CD4-positive, alpha-beta T cell treated with Interleukin-12 subunit alpha and Interleukin-12 subunit beta, for 1 hour (primary cell): ENCODE results near the gene SRSF10.
A peak's percentile ranks its signal among the peaks of the same experiment; 100 is the strongest.
"Not testable (repeated sequence)": the region's sequence is repeated elsewhere in the genome, so short reads cannot be mapped to it uniquely, and the experiment has no call there.

Experiments used
- DNase-seq: peaks from one replicate; pipeline ENCODE4 v3.0.0-alpha.2; 2020

The SRSF10 gene

DNA sequence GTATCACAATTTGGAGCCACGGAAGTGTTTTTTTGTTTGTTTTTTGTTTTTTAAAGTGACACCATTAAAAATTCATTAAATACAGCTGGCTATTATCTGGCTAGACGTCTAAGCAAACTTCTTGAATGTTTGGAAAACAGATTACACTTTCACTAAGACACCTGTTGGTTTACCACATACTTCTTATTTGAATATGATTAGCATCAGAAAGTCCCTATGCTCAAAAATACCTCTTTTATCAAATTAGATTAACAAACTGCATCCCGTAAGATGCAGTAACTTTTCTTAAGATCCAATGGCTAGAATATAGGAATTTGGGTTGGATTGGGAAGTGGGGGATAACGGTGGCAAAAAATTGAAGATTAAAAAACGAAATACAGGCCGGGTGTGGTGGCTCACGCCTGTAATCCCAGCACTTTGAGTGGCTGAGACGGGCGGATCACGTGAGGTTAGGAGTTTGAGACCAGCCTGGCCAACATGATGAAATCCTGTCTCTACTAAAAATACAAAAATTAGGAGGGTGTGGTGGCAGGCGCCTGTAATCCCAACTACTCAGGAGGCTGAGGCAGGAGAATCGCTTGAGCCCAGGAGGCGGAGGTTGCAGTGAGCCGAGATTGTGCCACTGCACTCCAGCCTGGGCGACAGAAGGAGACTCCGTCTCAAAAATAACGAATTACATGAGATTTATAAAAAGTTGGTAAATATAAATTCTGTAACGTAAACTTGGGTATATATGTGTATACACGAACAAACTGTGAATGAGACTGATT, 21.9 kb downstream of the SRSF10 start:
- not testable (repeated sequence) for DNase-seq

DNA sequence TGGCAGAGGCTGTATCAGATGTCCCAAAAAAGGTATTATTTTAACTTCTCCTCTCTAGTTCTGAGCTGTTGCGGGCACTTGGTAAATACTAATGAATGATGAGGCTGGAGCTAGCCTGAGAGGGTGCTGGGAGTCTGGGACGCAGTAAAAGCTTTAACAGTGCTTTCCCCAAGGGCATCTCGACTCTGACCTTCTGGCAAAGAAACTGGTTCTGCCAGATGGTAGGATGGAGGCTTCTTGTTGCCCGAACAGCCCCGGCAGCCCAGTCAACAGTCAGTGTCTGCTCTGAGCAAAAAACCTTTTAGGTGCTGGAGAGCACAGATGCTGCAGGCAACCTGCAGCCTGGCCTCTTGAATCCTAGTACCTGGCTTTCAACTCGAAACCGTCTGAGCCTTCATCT, 23.0 kb downstream of the SRSF10 start:
- DNase-seq = no peak

DNA sequence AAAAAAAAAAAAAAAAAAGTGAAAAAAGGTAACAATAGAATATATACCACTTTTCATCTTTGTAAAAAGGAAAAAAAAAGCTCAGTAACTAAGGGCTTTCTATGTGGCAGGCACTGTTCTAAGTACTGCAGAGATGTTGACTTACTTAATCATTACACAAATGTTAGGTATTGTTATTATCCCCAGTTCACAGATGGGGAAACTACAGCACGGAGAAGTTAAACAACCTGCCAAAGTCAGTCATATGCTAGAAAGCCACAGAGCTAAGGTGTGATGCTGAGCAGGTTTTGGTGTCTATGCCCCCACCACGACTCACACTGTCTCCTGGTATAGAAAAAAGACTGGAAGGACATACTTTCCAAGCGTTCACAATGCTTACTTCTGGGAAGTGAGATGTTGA, 27.1 kb downstream of the SRSF10 start:
- DNase-seq = no peak

- DNase-seq = no peak
These were observed 32.8 kb downstream of the SRSF10 start for GRCh38 chr1:23947366-23947765.

DNA sequence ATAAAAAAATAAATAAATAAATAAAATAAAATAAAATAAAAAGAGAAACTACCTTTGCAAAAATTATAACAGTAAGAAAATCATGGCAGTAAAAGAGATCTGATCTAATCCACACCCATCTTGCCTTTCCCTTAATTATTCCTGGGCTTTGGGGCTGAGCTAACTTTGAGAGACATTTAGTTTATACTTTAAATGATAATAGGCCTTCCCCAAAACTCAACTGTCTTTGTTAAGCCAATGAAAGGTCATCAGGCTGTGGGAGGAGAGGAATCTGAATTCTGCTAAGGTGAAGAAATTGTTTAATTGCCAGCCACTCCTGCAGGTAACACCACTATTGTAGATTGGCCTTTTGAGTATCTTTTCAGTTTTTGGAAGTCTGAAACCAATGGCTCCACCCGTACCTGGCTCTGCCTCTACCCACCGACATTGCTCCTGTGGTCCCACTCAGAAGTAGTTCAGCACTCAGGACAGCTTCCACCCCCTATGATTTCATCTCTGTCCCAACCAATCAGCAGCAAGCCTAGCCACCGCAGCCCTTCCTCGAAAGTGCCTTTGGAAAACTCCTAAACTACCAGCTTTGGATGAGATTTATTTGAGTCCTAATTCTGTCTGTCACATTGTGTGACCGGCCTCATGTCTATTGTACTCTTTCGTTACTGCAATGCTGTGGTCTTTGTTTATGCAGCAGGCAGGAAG, 43.5 kb downstream of the SRSF10 start:
- DNase-seq = no peak

GRCh38 chr1:23931491-23931880, 48.6 kb downstream of the SRSF10 start:
- no peak for DNase-seq

- DNase-seq = no peak
These were observed 49.2 kb downstream of the SRSF10 start for GRCh38 chr1:23930861-23931490.

DNA sequence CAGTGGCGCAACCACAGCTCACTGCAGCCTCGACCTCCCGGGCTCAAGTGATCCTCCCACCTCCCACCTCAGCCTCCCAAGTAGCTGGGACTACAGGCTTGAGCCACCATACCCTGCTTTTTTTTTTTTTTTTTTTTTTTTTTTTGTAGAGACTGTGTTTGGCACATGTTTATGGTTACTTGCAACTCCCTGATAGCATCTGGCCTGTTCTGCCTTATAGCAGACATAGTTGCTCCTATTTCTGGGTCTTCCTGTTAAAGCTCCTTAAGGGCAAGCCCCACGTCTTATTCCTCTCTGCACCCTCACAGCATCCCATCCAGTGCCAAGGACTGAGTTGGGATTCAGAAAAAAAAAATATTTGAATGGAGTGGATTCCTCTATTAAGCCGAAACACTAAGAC, 49.9 kb downstream of the SRSF10 start:
- DNase-seq = no peak

DNA sequence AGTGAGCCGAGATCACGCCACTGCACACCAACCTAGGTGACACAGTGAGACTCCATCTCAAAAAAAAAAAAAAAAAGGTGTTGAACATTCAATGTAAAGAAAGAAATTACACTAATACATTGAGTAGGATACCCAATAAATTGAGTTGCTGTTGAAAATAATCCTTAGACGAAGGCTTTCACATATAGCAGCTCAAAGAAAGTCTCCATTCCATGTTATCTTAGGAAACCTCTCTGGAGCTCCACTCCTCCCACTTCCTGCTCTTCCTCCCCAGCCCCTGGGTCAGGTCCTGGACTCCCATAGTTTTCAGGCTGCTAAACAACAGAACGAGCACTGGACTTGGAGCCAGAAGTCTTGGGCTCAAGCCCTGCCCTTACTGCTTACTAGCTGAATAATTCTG, 51.3 kb downstream of the SRSF10 start:
- no peak for DNase-seq

DNA sequence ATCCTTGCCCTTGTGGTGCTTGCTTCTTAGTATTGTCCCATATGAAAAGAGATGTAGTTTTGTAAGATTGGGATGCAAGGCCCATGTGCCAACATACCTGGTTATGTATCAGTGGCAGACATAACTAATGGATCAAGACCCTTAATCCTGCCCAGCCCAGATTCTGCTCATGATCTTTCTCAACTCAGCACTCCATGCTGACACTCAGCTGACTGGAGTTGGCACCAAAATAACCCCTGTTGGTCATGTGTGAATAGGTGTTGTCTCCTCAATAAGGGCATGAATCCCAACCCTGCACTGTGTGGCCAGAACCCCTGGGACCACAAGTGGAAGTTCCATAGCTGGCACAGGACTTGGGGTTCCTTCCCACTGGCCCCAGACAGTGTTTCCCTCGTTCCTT, 53.0 kb downstream of the SRSF10 start:
- no peak for DNase-seq

DNA sequence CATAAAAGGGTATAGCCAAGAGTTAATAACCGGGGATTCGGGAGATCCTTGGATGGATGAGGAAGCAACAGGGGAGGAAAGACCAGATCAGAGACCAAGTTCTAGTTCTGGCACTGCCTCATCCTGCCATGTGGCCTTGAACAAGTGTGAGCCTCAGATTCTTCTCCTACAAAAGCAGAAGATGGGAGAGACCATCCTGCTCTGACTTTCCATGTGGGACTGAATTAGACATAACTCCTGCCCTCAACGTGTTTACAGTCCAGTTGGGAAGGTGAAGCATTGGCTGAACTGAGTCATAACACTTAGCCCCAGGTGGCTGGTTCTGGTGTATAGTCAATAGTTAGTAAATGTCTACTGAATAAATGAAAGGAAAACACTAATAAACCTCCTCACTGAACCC, 54.8 kb downstream of the SRSF10 start:
- DNase-seq = no peak

DNA sequence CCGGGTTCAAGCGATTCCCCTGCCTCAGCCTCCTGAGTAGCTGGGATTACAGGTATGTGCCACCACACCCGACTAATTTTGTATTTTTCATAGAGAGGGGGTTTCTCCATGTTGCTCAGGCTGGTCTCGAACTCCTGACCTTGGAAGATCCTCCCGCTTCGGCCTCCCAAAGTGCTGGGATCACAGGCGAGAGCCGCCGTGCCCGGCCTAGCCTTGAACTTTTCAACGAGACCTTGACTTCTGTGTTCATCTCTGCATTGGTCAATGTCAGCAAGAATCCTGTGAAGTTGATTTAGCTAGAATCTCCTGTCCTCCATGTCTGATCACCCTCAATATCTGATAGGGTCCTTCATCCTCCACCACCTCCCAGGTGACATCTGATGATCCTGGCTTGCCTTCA, 55.5 kb downstream of the SRSF10 start:
- DNase-seq = no peak

DNA sequence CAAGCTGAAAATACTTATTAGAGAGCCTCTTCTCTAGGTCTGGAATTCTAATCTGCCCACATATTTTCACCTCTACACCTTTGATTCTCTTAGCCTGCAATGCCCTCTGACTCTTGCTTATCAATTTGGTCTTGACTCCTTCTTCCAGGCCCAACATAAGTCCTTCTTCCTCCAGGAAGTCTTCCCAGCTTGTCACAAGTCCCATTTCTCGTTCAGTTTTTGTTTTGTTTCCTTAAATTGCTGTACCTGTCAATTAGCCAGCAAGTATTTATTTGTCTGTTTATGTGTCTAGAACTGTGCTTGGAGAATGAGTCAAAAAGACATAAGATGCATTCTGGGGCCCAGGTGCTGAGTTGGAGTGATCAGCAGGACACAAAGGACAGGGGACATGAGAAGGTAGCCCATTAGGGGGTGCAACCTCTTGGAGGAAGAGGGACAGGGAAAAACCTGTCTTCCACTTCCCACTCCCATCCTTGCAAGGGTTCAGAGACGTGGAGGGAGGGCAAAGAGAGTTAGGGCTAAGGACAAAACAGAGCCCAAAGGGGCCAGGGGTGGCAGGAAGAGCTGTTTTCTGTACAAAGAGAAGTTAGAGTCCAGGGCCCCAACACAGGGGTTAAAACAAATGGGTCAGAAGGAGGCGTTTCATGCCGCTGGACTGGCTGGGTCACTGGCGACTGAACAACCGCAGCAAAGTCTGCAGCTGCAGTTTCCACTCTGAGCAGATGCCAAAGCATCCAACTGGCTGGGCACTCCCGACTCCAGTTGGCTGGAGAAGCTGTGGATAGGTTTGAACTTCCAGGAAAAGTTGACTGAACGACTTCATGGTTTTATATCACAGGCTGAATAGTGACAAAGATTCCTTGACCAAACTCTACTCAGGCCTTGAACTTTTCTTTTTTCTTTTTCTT, 56.3 kb downstream of the SRSF10 start:
- DNase-seq = no peak

DNA sequence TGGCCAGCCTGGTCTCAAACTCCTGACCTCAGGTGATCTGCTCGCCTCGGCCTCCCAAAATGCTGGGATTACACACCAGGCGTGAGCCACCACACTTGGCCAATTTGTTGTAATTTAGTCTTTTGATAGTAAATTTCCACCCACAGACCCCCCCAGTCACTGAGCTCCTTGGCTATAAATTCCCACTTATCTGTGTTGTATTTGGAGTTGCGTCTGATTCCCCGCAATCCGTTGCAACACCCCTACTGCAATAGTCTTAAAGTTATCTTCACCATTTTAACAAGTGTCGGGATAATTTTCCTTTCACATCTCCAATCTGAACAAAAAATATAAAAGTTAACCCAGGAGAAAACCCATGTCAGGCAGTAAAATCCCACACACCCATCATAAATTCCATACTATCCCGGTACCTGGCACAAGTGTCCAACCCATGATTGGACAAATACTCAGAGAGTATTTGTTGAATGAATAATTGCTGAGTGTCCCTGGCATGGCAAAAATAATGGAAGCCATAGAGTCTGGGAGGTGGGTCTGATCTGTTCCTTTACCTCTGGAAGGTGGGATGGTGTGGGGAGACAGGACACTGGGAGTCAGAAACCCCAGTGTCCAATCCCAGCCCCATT, 57.7 kb downstream of the SRSF10 start:
- DNase-seq = no peak

GRCh38 chr1:23916209-23917131, 63.7 kb downstream of the SRSF10 start:
- peak; percentile 67 for DNase-seq

DNA sequence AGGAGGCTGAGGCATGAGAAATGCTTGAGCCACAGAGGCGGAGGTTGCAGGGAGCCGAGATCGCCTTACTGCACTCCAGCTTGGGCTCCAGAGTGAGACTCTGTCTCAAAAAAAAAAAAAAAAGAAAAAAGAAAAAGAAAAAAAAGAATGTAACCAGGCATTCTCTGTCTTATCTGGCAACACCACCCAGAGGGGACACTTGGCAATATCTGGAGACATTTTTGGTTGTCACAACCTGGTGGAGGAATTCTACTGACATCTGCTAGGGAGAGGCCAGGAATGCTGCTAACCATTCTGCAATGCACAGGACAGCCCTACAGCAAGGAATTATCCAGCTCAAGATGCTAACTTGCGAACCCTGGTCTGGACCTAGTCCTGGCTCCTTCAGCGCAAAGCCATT, 64.7 kb downstream of the SRSF10 start:
- DNase-seq = no peak

- DNase-seq = no peak
These were observed 65.2 kb downstream of the SRSF10 start for GRCh38 chr1:23914921-23915320.
